ENCODE data around the gene ADSL. TPM values are rescaled to one million over a fixed set of nuclear protein-coding genes. Genes with fewer than 3 reads are reported as not detected.
"Not testable (repeated sequence)": the region's sequence is repeated elsewhere in the genome, so short reads cannot be mapped to it uniquely, and the experiment has no call there.

The ADSL gene
- polyA plus RNA-seq, 1 experiment = 115 TPM

GRCh38 chr22:40374567-40374966, 28.3 kb downstream of the ADSL start:
- Histone ChIP-seq H3K36me3 (ENCODE audit: control insufficient read depth, insufficient read depth, low read length) (0 out of 2 replicates have a peak, but pooled peaks cover 2% of the 10 kb centered on the region), H3K4me3 (ENCODE audit: low read depth, low read length) (no peak overlapping the region), H3K27me3 (ENCODE audit: control insufficient read depth, insufficient read depth, low read length) (no peaks in the 10 kb centered on the region)
- ChIA-PET CTCF (interaction anchor here (0.9 to 1.0 kb wide), 2 partner anchors 9 to 27 kb away, joined by 3 read pairs; no protein-coding TSS in a partner anchor), POLR2A (no interaction called here)
- TF ChIP-seq, protein P1, sequence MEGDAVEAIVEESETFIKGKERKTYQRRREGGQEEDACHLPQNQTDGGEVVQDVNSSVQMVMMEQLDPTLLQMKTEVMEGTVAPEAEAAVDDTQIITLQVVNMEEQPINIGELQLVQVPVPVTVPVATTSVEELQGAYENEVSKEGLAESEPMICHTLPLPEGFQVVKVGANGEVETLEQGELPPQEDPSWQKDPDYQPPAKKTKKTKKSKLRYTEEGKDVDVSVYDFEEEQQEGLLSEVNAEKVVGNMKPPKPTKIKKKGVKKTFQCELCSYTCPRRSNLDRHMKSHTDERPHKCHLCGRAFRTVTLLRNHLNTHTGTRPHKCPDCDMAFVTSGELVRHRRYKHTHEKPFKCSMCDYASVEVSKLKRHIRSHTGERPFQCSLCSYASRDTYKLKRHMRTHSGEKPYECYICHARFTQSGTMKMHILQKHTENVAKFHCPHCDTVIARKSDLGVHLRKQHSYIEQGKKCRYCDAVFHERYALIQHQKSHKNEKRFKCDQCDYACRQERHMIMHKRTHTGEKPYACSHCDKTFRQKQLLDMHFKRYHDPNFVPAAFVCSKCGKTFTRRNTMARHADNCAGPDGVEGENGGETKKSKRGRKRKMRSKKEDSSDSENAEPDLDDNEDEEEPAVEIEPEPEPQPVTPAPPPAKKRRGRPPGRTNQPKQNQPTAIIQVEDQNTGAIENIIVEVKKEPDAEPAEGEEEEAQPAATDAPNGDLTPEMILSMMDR (IDR thresholded peaks at IDR 0.05; ENCODE audit: insufficient read depth, low read depth, low read length) = no peak
- no peak for DNase-seq (ENCODE audit: low read depth)

GRCh38 chr22:40376149-40376548, 29.8 kb downstream of the ADSL start:
- POLR2A ChIA-PET = no interaction called here
- CTCF ChIA-PET = interaction anchor here (2.2 kb wide), 1 partner anchor 10 kb away, joined by 4 read pairs; no protein-coding TSS in a partner anchor
- Histone ChIP-seq H3K4me3 (ENCODE audit: low read depth, low read length) (no peak overlapping the region), H3K36me3 (ENCODE audit: control insufficient read depth, insufficient read depth, low read length) (0 out of 2 replicates have a peak, but pooled peaks cover 2% of the 10 kb centered on the region), H3K27me3 (ENCODE audit: control insufficient read depth, insufficient read depth, low read length) (no peaks in the 10 kb centered on the region)
- DNase-seq (ENCODE audit: low read depth) = no peak
- TF ChIP-seq, protein P1 (IDR thresholded peaks at IDR 0.05; ENCODE audit: insufficient read depth, low read depth, low read length) = no peak

GRCh38 chr22:40377931-40378330, 31.6 kb downstream of the ADSL start:
- no peak for DNase-seq (ENCODE audit: low read depth)
- ChIA-PET CTCF (interaction anchor here (1.2 to 2.2 kb wide), 2 partner anchors 12 to 29 kb away, joined by 3 to 4 read pairs; no protein-coding TSS in a partner anchor), POLR2A (no interaction called here)
- Histone ChIP-seq H3K36me3 (ENCODE audit: control insufficient read depth, insufficient read depth, low read length) (no peaks in the 10 kb centered on the region), H3K27me3 (ENCODE audit: control insufficient read depth, insufficient read depth, low read length) (no peaks in the 10 kb centered on the region), H3K4me3 (ENCODE audit: low read depth, low read length) (no peak overlapping the region)
- TF ChIP-seq, protein P1 (IDR thresholded peaks at IDR 0.05; ENCODE audit: insufficient read depth, low read depth, low read length) = no peak

DNA sequence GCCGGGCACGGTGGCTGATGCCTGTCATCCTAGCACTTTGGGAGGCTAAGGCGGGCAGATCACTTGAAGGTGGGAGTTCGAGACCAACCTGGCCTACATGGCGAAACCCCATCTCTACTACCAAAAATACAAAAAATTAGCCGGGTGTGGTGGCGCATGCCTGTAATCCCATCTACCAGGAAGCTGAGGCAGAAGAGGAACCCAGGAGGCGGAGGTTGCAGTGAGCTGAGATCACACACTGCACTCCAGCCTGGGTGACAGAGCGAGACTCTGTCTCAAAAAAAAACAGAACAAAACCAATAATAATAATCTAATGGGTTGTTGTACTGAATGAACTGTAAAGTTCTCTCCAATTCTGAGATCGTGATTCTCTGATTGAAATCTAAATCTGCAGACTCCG, 32.1 kb downstream of the ADSL start:
- DNase-seq (ENCODE audit: low read depth); H3K27me3 ChIP-seq (ENCODE audit: control insufficient read depth, insufficient read depth, low read length); POLR2A ChIA-PET; H3K36me3 ChIP-seq (ENCODE audit: control insufficient read depth, insufficient read depth, low read length); H3K4me3 ChIP-seq (ENCODE audit: low read depth, low read length): not testable (repeated sequence)
- CTCF ChIA-PET = interaction anchor here (1.4 to 2.2 kb wide), 2 partner anchors 12 kb away, joined by 3 to 4 read pairs; no protein-coding TSS in a partner anchor

DNA sequence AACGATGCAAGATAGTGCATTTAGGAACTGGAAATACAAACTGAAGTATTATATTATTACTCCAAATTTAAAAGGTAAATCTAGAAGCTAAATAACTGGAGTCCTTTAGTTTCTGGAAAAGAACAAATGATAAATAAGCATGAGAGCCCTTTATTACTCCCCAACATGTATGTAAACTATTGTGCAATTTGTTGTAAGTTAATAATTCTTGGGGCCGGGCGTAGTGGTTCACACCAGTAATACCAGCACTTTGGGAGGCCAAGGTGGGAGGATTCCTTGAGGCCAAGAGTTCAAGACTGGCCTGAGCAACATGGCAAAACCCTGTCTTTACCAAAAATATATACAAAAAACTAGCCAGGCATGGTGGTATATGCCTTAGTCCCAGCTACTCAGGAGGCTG, 35.2 kb downstream of the ADSL start:
- Histone ChIP-seq H3K4me3 (ENCODE audit: low read depth, low read length) (no peak overlapping the region), H3K36me3 (ENCODE audit: control insufficient read depth, insufficient read depth, low read length) (no peaks in the 10 kb centered on the region), H3K27me3 (ENCODE audit: control insufficient read depth, insufficient read depth, low read length) (no peaks in the 10 kb centered on the region)
- ChIA-PET POLR2A (no interaction called here), CTCF (no interaction called here)
- no peak for DNase-seq (ENCODE audit: low read depth)
- TF ChIP-seq, protein P1 (IDR thresholded peaks at IDR 0.05; ENCODE audit: insufficient read depth, low read depth, low read length) = no peak

DNA sequence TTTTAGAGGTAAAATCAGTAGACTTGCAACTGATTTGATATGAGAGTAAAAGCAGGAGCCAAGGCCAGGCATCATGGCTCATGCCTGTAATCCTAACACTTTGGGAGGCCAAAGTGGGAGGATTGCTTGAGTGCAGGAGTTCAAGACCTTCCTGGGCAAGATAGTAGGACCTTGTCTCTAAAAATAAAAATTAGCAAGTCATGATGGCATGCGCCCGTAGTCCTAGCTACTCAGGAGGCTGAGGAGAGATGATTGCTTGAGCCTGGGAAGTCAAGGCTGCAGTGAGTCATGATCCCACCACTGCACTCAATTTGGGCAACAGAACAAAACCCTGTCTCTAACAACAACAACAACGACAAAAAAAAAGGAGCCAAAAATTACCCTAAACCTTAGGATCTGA, 37.6 kb downstream of the ADSL start:
- Histone ChIP-seq H3K27me3 (ENCODE audit: control insufficient read depth, insufficient read depth, low read length) (no peaks in the 10 kb centered on the region), H3K36me3 (ENCODE audit: control insufficient read depth, insufficient read depth, low read length) (no peaks in the 10 kb centered on the region), H3K4me3 (ENCODE audit: low read depth, low read length) (no peak overlapping the region)
- TF ChIP-seq, protein P1 (IDR thresholded peaks at IDR 0.05; ENCODE audit: insufficient read depth, low read depth, low read length) = no peak
- ChIA-PET POLR2A (interaction anchor here (0.6 kb wide), 2 partner anchors 8 to 263 kb away, joined by 6 read pairs; no protein-coding TSS in a partner anchor), CTCF (interaction anchor here (1.3 to 2.7 kb wide), 3 partner anchors 9 to 16 kb away, joined by 3 to 8 read pairs (median 6); no protein-coding TSS in a partner anchor)
- no peak for DNase-seq (ENCODE audit: low read depth)

All from BJ (cell line).